Measurements from ENCODE around the gene GGA2.

The GGA2 gene

DNA sequence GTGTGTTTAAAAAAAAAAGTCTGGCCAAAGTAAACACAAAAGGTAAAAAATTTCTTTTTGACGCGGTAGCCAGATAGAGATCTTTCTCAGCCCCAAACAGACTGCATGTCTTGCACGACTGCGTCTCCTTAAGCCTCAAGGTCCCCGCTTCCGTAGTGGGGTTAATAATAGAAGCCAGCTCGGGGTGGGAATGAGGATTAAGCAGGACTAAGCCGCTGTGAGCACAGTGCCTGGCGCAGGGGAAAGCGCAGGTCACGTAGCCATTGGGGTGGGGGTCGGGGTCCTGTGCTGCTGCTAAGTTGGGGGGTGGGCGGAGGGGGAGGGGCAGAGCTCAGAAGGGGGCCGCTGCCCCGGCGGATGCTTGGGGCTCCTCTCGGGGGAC lies 521 bp downstream of the GGA2 start:
- Histone ChIP-seq H3K4me1 (ENCODE audit: insufficient read depth, low read length) (peaks cover 28% of the 10 kb centered on the region), H3K9ac (ENCODE audit: low read length) (peak overlapping the region; percentile 37), H3K36me3 (ENCODE audit: insufficient read depth, low read length) (no peaks in the 10 kb centered on the region), H3K4me3 (ENCODE audit: low read depth in 1 of 2, low read length in 2 of 2) (peak overlapping the region; percentile 60 to 76), H3K27me3 (ENCODE audit: control insufficient read depth in 1 of 2, insufficient read depth in 2 of 2, low read length in 2 of 2) (no peaks in the 10 kb centered on the region), H3K27ac (ENCODE audit: low read depth, low read length) (peak overlapping the region; percentile 79), H3K9me3 (ENCODE audit: low read length) (no peaks in the 10 kb centered on the region)

- Histone ChIP-seq H3K9me3 (ENCODE audit: low read length) (no peaks in the 10 kb centered on the region), H3K27me3 (ENCODE audit: control insufficient read depth in 1 of 2, insufficient read depth in 2 of 2, low read length in 2 of 2) (no peaks in the 10 kb centered on the region), H3K9ac (ENCODE audit: low read length) (peak overlapping the region; percentile 37), H3K4me3 (ENCODE audit: low read depth in 1 of 2, low read length in 2 of 2) (peak overlapping the region; percentile 60 to 76), H3K36me3 (ENCODE audit: insufficient read depth, low read length) (no peaks in the 10 kb centered on the region), H3K4me1 (ENCODE audit: insufficient read depth, low read length) (peaks cover 32% of the 10 kb centered on the region), H3K27ac (ENCODE audit: low read depth, low read length) (peak overlapping the region; percentile 79)
Measured at GRCh38 chr16:23509441-23509754, 896 bp downstream of the GGA2 start.

- Histone ChIP-seq H3K4me3 (ENCODE audit: low read depth in 1 of 2, low read length in 2 of 2) (peak overlapping the region; percentile 60 to 76), H3K27ac (ENCODE audit: low read depth, low read length) (peak overlapping the region; percentile 79), H3K9me3 (ENCODE audit: low read length) (no peaks in the 10 kb centered on the region), H3K9ac (ENCODE audit: low read length) (peak overlapping the region; percentile 37), H3K4me1 (ENCODE audit: insufficient read depth, low read length) (peaks cover 37% of the 10 kb centered on the region), H3K36me3 (ENCODE audit: insufficient read depth, low read length) (no peaks in the 10 kb centered on the region), H3K27me3 (ENCODE audit: control insufficient read depth in 1 of 2, insufficient read depth in 2 of 2, low read length in 2 of 2) (no peaks in the 10 kb centered on the region)
Measured at GRCh38 chr16:23508589-23509440, 1.5 kb downstream of the GGA2 start.

DNA sequence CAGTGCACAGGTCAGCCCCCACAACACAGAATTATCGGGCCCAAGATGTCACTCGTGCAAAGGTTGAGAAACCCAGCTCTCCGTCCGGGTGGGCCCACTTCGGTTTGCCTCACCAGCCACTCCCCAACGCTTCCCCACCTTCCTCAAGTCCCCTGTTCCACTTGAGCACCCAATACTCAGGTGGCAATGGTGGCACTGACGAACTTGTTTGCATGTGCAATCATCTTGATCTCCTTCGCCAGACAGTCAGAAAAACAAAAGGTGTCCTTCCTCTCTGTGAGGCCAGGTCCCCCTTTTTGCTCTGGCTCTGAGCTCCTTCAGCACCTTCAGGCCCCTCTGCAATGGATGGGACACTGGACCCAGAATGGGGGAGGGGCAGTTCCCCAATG lies 3.7 kb downstream of the GGA2 start:
- no peaks in the 10 kb centered on the region for H3K36me3 ChIP-seq (ENCODE audit: insufficient read depth, low read length)
- H3K27me3 ChIP-seq (ENCODE audit: control insufficient read depth in 1 of 2, insufficient read depth in 2 of 2, low read length in 2 of 2) = no peaks in the 10 kb centered on the region
- no peak overlapping the region for H3K4me3 ChIP-seq (ENCODE audit: low read depth in 1 of 2, low read length in 2 of 2)
- no peak overlapping the region for H3K27ac ChIP-seq (ENCODE audit: low read depth, low read length)
- H3K9ac ChIP-seq (ENCODE audit: low read length) = no peak overlapping the region
- peaks cover 37% of the 10 kb centered on the region for H3K4me1 ChIP-seq (ENCODE audit: insufficient read depth, low read length)
- no peaks in the 10 kb centered on the region for H3K9me3 ChIP-seq (ENCODE audit: low read length)

DNA sequence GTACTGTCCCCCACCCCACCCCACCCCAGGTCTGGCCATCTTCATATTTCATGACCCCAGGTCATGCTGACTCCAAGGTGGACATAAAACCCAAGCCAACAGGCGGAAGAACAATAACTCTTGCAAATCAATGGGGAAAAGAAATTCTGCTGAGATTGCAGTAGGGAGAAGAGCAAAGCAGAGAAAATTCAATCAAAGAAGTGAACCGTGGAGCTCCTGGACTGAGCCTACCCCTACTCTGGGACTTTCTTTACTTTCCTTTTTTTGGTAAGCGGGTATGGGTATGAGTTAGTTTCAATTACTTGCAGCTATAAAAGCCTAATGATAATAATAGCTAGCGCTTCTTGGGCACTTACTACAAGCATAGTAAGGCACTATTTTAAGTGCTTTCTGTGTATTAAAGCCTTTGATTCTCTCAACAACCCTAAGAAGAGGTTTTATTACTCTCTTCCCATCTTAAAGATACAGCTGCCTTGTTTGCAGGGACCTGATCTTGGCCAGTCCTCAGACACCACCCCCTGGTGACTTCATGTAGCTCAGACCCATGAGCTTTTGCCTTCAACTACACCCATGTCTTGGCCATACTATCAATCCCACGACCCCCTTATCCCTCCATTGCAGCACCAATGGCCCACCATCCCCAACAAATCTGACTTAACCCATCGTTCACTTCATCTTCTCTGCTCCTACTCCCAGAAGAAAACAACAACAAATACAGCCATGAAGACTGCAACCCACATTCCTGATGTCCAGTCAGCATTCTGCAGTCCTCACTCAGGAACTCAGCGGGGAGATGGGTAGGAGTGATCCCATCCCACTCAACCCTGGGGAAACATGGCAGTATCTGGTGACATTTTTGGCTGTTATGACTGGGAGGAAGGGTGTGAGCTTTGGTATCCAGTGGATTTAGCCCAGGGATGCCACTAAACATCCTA lies 4.4 kb downstream of the GGA2 start:
- no peak overlapping the region for H3K9ac ChIP-seq (ENCODE audit: low read length)
- H3K4me3 ChIP-seq (ENCODE audit: low read depth in 1 of 2, low read length in 2 of 2) = no peak overlapping the region
- H3K27ac ChIP-seq (ENCODE audit: low read depth, low read length) = no peak overlapping the region
- H3K9me3 ChIP-seq (ENCODE audit: low read length) = no peaks in the 10 kb centered on the region
- no peaks in the 10 kb centered on the region for H3K36me3 ChIP-seq (ENCODE audit: insufficient read depth, low read length)
- H3K27me3 ChIP-seq (ENCODE audit: control insufficient read depth in 1 of 2, insufficient read depth in 2 of 2, low read length in 2 of 2) = no peaks in the 10 kb centered on the region
- peaks cover 37% of the 10 kb centered on the region for H3K4me1 ChIP-seq (ENCODE audit: insufficient read depth, low read length)

GRCh38 chr16:23505180-23505665 lies 5.1 kb downstream of the GGA2 start:
- Histone ChIP-seq H3K9me3 (ENCODE audit: low read length) (no peaks in the 10 kb centered on the region), H3K27ac (ENCODE audit: low read depth, low read length) (no peak overlapping the region), H3K9ac (ENCODE audit: low read length) (no peak overlapping the region)

DNA sequence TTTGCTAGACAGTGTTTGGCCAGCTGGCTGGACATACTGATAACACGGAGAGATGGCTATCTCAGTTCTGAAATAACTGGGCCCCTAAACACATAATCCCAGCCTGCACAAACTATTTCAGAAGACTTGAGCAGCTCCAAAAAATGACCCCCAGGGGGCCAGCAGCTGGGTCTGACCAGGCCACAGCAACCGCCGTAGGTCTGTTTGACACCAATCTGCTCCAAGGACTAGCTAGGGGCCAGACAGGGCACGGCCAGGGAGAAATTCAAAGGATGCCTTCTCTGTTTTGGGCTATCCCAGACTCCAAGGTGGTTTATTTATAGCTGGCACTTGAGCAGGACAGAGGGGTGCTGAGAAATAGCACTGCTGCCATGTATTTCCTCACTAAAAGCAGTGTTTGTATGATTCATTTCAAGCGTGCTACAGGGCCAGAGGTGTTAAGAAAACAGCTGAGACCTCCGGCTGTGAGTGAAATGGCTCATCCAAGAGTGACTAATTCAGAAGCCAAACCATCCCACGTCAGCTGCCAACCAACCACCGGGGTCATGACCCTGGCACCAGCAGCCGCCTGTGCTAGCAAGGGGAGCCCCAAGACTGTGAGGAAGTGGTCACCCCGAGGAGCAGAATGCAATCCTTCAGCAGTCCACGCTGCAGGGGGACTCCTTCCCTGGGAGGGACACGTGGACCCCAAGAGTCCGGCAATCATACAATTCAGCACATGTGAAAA lies 5.7 kb downstream of the GGA2 start:
- H3K4me1 ChIP-seq (ENCODE audit: insufficient read depth, low read length) = peaks cover 37% of the 10 kb centered on the region
- no peak overlapping the region for H3K9ac ChIP-seq (ENCODE audit: low read length)
- H3K36me3 ChIP-seq (ENCODE audit: insufficient read depth, low read length) = no peaks in the 10 kb centered on the region
- no peaks in the 10 kb centered on the region for H3K9me3 ChIP-seq (ENCODE audit: low read length)
- no peak overlapping the region for H3K27ac ChIP-seq (ENCODE audit: low read depth, low read length)
- no peaks in the 10 kb centered on the region for H3K27me3 ChIP-seq (ENCODE audit: control insufficient read depth in 1 of 2, insufficient read depth in 2 of 2, low read length in 2 of 2)
- no peak overlapping the region for H3K4me3 ChIP-seq (ENCODE audit: low read depth in 1 of 2, low read length in 2 of 2)

More at GRCh38 chr16:23505180-23505665, 5.1 kb downstream of the GGA2 start:
- peaks cover 37% of the 10 kb centered on the region for H3K4me1 ChIP-seq (ENCODE audit: insufficient read depth, low read length)
- H3K27me3 ChIP-seq (ENCODE audit: control insufficient read depth in 1 of 2, insufficient read depth in 2 of 2, low read length in 2 of 2) = no peaks in the 10 kb centered on the region
- no peak overlapping the region for H3K4me3 ChIP-seq (ENCODE audit: low read depth in 1 of 2, low read length in 2 of 2)
- no peaks in the 10 kb centered on the region for H3K36me3 ChIP-seq (ENCODE audit: insufficient read depth, low read length)

DNA sequence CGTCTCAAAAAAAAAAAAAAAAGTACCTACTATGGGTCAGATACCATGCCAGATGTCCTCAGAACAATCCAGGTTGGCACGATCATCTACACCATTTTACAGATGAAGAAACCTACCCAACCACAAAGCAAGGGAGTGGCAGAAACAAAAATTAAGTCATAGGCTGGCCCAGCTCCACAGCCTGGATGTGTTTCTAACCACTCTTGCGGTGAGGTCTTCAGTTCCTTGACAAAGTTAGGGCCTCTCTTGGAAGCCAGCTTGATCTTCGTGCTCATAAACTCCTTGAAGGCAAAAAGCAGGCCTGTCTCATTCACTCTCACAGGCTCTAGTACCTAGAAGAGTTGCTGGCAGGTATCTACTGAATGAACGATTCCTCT lies 6.2 kb downstream of the GGA2 start:
- Histone ChIP-seq H3K27ac (ENCODE audit: low read depth, low read length) (no peak overlapping the region), H3K4me1 (ENCODE audit: insufficient read depth, low read length) (peaks cover 37% of the 10 kb centered on the region), H3K36me3 (ENCODE audit: insufficient read depth, low read length) (no peaks in the 10 kb centered on the region), H3K9me3 (ENCODE audit: low read length) (no peaks in the 10 kb centered on the region), H3K9ac (ENCODE audit: low read length) (no peak overlapping the region), H3K4me3 (ENCODE audit: low read depth in 1 of 2, low read length in 2 of 2) (no peak overlapping the region), H3K27me3 (ENCODE audit: control insufficient read depth in 1 of 2, insufficient read depth in 2 of 2, low read length in 2 of 2) (no peaks in the 10 kb centered on the region)

- no peaks in the 10 kb centered on the region for H3K27me3 ChIP-seq (ENCODE audit: control insufficient read depth in 1 of 2, insufficient read depth in 2 of 2, low read length in 2 of 2)
- H3K27ac ChIP-seq (ENCODE audit: low read depth, low read length) = no peak overlapping the region
- H3K4me3 ChIP-seq (ENCODE audit: low read depth in 1 of 2, low read length in 2 of 2) = no peak overlapping the region
- no peaks in the 10 kb centered on the region for H3K36me3 ChIP-seq (ENCODE audit: insufficient read depth, low read length)
- no peak overlapping the region for H3K9ac ChIP-seq (ENCODE audit: low read length)
- peaks cover 25% of the 10 kb centered on the region for H3K4me1 ChIP-seq (ENCODE audit: insufficient read depth, low read length)
- H3K9me3 ChIP-seq (ENCODE audit: low read length) = no peaks in the 10 kb centered on the region
Measured at GRCh38 chr16:23502466-23502865, 7.8 kb downstream of the GGA2 start.

GRCh38 chr16:23501291-23501690 lies 9.0 kb downstream of the GGA2 start:
- H3K27me3 ChIP-seq (ENCODE audit: control insufficient read depth in 1 of 2, insufficient read depth in 2 of 2, low read length in 2 of 2) = no peaks in the 10 kb centered on the region
- no peak overlapping the region for H3K9ac ChIP-seq (ENCODE audit: low read length)
- no peaks in the 10 kb centered on the region for H3K36me3 ChIP-seq (ENCODE audit: insufficient read depth, low read length)
- no peaks in the 10 kb centered on the region for H3K9me3 ChIP-seq (ENCODE audit: low read length)
- peaks cover 23% of the 10 kb centered on the region for H3K4me1 ChIP-seq (ENCODE audit: insufficient read depth, low read length)
- H3K4me3 ChIP-seq (ENCODE audit: low read depth in 1 of 2, low read length in 2 of 2) = no peak overlapping the region
- no peak overlapping the region for H3K27ac ChIP-seq (ENCODE audit: low read depth, low read length)

DNA sequence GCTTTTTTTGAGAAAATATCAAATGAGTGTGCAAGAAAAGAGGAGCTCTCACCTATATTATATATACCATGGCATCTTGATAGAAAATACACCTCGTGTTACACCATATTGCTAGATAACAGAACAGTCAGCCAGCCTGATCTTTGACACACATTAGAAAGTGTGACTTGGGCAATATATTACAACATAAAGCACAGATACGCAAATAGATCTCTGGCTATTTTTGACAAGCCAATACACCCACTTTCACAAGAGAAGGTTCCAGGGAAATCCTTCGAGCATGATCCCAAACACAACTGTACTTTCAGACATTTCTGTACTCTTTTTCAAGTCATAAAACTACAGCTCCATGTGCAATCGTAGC lies 9.4 kb downstream of the GGA2 start:
- H3K27ac ChIP-seq (ENCODE audit: low read depth, low read length) = no peak overlapping the region

More for the DNA sequence above, 9.4 kb downstream of the GGA2 start:
- H3K9me3 ChIP-seq (ENCODE audit: low read length) = no peaks in the 10 kb centered on the region
- no peak overlapping the region for H3K4me3 ChIP-seq (ENCODE audit: low read depth in 1 of 2, low read length in 2 of 2)
- no peaks in the 10 kb centered on the region for H3K27me3 ChIP-seq (ENCODE audit: control insufficient read depth in 1 of 2, insufficient read depth in 2 of 2, low read length in 2 of 2)
- no peaks in the 10 kb centered on the region for H3K36me3 ChIP-seq (ENCODE audit: insufficient read depth, low read length)
- peaks cover 19% of the 10 kb centered on the region for H3K4me1 ChIP-seq (ENCODE audit: insufficient read depth, low read length)
- no peak overlapping the region for H3K9ac ChIP-seq (ENCODE audit: low read length)

Data from muscle layer of colon (tissue), 2 donors.